HG02938 (cell line): Measurements from ENCODE around the gene PPP1R1B.

ENCODE experiments used
- ATAC-seq: cut with Tn5 transposase; IDR thresholded peaks from one replicate; pipeline ENCODE4 v1.9.1; 2021; ENCODE audit warnings: mild to moderate bottlenecking, moderate library complexity; ENCODE audit not compliant: unreplicated experiment

The PPP1R1B gene

GRCh38 chr17:39651923-39652586 lies 25.3 kb downstream of the PPP1R1B start:
- ATAC-seq: no peak

- no peak for ATAC-seq
Observed at GRCh38 chr17:39652587-39653315, 26.0 kb downstream of the PPP1R1B start.

GRCh38 chr17:39653316-39653661 lies 26.5 kb downstream of the PPP1R1B start:
- no peak for ATAC-seq

- no peak for ATAC-seq
Observed at GRCh38 chr17:39653662-39654331, 27.0 kb downstream of the PPP1R1B start.

- ATAC-seq: no peak
Observed at GRCh38 chr17:39655105-39655504, 28.4 kb downstream of the PPP1R1B start.

GRCh38 chr17:39658346-39658745 lies 31.6 kb downstream of the PPP1R1B start:
- no peak for ATAC-seq

- ATAC-seq: no peak
Observed at GRCh38 chr17:39658760-39659159, 32.0 kb downstream of the PPP1R1B start.

GRCh38 chr17:39659279-39660010 lies 32.7 kb downstream of the PPP1R1B start:
- ATAC-seq: no peak

- no peak for ATAC-seq
Observed at GRCh38 chr17:39660011-39660360, 33.2 kb downstream of the PPP1R1B start.

GRCh38 chr17:39660397-39661385 lies 33.9 kb downstream of the PPP1R1B start:
- ATAC-seq: no peak

GRCh38 chr17:39661744-39662541 lies 35.2 kb downstream of the PPP1R1B start:
- ATAC-seq: no peak

GRCh38 chr17:39662551-39663339 lies 36.0 kb downstream of the PPP1R1B start:
- no peak for ATAC-seq

- ATAC-seq: no peak
Observed at GRCh38 chr17:39663340-39663687, 36.6 kb downstream of the PPP1R1B start.

- no peak for ATAC-seq
Observed at GRCh38 chr17:39663688-39664580, 37.2 kb downstream of the PPP1R1B start.

- ATAC-seq: no peak
Observed at GRCh38 chr17:39664581-39665561, 38.1 kb downstream of the PPP1R1B start, which contains the start of gene TCAP. Gene TCAP (plus strand): TSS chr17:39665349. CDS start chr17:39665360, 11 bp downstream.

- no peak for ATAC-seq
Observed at GRCh38 chr17:39665642-39666224, 39.0 kb downstream of the PPP1R1B start.
